Stimulated activated CD4-positive, alpha-beta T cell treated with anti-CD3 and anti-CD28 coated beads, TNF-alpha, amount 100 ng/mL, for 4 hours (primary cell): ENCODE data around the gene SPEF2.
"Not testable (repeated sequence)": the region's sequence is repeated elsewhere in the genome, so short reads cannot be mapped to it uniquely, and the experiment has no call there.

Experiments used
- DNase-seq, 3 experiments: peaks; one replicate each; pipeline ENCODE4 v3.0.0-alpha.2; 2020; ENCODE audit warnings: low read depth in 3 of 3

SPEF2 gene

GRCh38 chr5:35853631-35854030, 236.0 kb downstream of the SPEF2 start:
- peak in 1 of 3 experiments; percentile 30 for DNase-seq

- DNase-seq: peak in 2 of 3 experiments; percentile 40 to 68
These were observed 236.6 kb downstream of the SPEF2 start for GRCh38 chr5:35854248-35854647.

- no peak for DNase-seq
These were observed 237.5 kb downstream of the SPEF2 start for GRCh38 chr5:35855187-35855586.

- DNase-seq: not testable (repeated sequence)
These were observed 238.6 kb downstream of the SPEF2 start for GRCh38 chr5:35856186-35856764.

GRCh38 chr5:35856765-35857351, 239.2 kb downstream of the SPEF2 start, which contains the start of gene IL7R:
Gene IL7R, plus strand, starts transcription at chr5:35856891. Its CDS starts 87 bp downstream, at chr5:35856978.
- DNase-seq: no peak

- no peak for DNase-seq
These were observed 240.0 kb downstream of the SPEF2 start for GRCh38 chr5:35857606-35858205.

GRCh38 chr5:35859101-35859661, 241.5 kb downstream of the SPEF2 start:
- no peak for DNase-seq

GRCh38 chr5:35860686-35861085, 243.0 kb downstream of the SPEF2 start:
- DNase-seq: no peak

- no peak for DNase-seq
These were observed 244.1 kb downstream of the SPEF2 start for GRCh38 chr5:35861718-35862117.

- no peak for DNase-seq
These were observed 244.5 kb downstream of the SPEF2 start for GRCh38 chr5:35862126-35862525.

GRCh38 chr5:35863159-35863558, 245.5 kb downstream of the SPEF2 start:
- no peak for DNase-seq
